ENCODE data around the gene HMGCS1. TPM values are rescaled to one million over a fixed set of nuclear protein-coding genes. Genes with fewer than 3 reads are reported as not detected.

HMGCS1 gene
- 56.6 and 101 TPM in 2 replicates for polyA plus RNA-seq

GRCh38 chr5:43313035-43313853 is at the start of gene HMGCS1:
HMGCS1 (minus strand) TSS chr5:43313412; CDS start chr5:43298965, 14,447 bp downstream.

Other genes starting within 250 kb of the HMGCS1 start
- gene ZNF131, start 192.5 kb downstream of the HMGCS1 start, polyA plus RNA-seq, result 19.1 and 20.4 TPM in 2 replicates
- gene NIM1K, start 121.2 kb downstream of the HMGCS1 start, polyA plus RNA-seq, result 0.27 and 1.3 TPM in 2 replicates
- gene CCL28, start 99.0 kb upstream of the HMGCS1 start, polyA plus RNA-seq, result not detected in 2 replicates
- 41.0 and 51.3 TPM in 2 replicates for gene TMEM267, start 170.5 kb upstream of the HMGCS1 start, polyA plus RNA-seq
- gene C5orf34, start 201.7 kb upstream of the HMGCS1 start, polyA plus RNA-seq, result 0.67 and 1.4 TPM in 2 replicates
- gene PAIP1, start 243.7 kb upstream of the HMGCS1 start, polyA plus RNA-seq, result 75.3 and 107 TPM in 2 replicates